ENCODE measurements around the gene TNFRSF4. TPM values are rescaled to one million over a fixed set of nuclear protein-coding genes. Genes with fewer than 3 reads are reported as not detected.

Gene TNFRSF4
- total and polyA plus RNA-seq, 8 donors: 2.0 to 4.5 (median 3.1) TPM

- H3K27ac ChIP-seq: no peak overlapping the region
- H3K36me3 ChIP-seq: no peaks in the 10 kb centered on the region
- peaks cover 0 to 17% of the 10 kb centered on the region in 2 donors for H3K9me3 ChIP-seq
- DNase-seq (peak in 1 of 4 donors; percentile 64), ATAC-seq (no peak)
- no peaks in the 10 kb centered on the region for H3K27me3 ChIP-seq
- no peak overlapping the region for H3K4me3 ChIP-seq
- TF ChIP-seq CTCF (IDR thresholded peaks at IDR 0.05): no peak
- no peaks in the 10 kb centered on the region for H3K4me1 ChIP-seq
- intact Hi-C loops (cut with DNase I): no loop called here
Measured at GRCh38 chr1:1191734-1192133, 22.2 kb downstream of the TNFRSF4 start.

- no peaks in the 10 kb centered on the region for H3K27me3 ChIP-seq
- ATAC-seq (no peak), DNase-seq (no peak)
- no peaks in the 10 kb centered on the region for H3K4me1 ChIP-seq
- peaks cover 0 to 7% of the 10 kb centered on the region in 2 donors for H3K9me3 ChIP-seq
- intact Hi-C loops (cut with DNase I): no loop called here
- H3K36me3 ChIP-seq: no peaks in the 10 kb centered on the region
- H3K4me3 ChIP-seq: no peak overlapping the region
- H3K27ac ChIP-seq: no peak overlapping the region
- TF ChIP-seq CTCF (IDR thresholded peaks at IDR 0.05): no peak
Measured at GRCh38 chr1:1189111-1189510, 24.8 kb downstream of the TNFRSF4 start.

DNA sequence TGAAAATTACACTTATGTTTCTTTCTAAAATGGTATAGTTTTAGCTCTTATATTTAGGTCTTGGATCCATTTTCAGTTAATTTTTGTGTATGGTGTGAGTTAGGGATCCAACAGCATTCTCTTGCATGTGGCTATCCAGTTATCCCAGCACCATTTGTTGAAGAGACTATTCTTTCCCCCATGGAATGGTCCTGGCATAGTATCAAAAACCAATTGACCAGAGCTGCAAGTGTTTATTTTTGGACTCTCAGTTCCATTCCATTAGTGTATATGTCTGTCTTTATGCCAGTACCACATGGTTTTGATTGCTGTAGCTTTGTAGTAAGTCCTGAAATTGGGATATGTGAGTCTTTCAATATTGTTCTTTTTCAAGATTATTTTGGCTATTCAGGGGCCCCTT, 26.0 kb downstream of the TNFRSF4 start:
- no peaks in the 10 kb centered on the region for H3K36me3 ChIP-seq
- ATAC-seq: no peak
- intact Hi-C loops (cut with DNase I): no loop called here
- no peak for DNase-seq
- H3K4me3 ChIP-seq: no peak overlapping the region
- H3K27ac ChIP-seq: no peak overlapping the region
- peaks cover 0 to under 1% of the 10 kb centered on the region in 2 donors for H3K9me3 ChIP-seq
- H3K4me1 ChIP-seq: no peaks in the 10 kb centered on the region
- no peak for TF ChIP-seq CTCF (IDR thresholded peaks at IDR 0.05)
- peaks cover 0 to 4% of the 10 kb centered on the region in 2 donors for H3K27me3 ChIP-seq

DNA sequence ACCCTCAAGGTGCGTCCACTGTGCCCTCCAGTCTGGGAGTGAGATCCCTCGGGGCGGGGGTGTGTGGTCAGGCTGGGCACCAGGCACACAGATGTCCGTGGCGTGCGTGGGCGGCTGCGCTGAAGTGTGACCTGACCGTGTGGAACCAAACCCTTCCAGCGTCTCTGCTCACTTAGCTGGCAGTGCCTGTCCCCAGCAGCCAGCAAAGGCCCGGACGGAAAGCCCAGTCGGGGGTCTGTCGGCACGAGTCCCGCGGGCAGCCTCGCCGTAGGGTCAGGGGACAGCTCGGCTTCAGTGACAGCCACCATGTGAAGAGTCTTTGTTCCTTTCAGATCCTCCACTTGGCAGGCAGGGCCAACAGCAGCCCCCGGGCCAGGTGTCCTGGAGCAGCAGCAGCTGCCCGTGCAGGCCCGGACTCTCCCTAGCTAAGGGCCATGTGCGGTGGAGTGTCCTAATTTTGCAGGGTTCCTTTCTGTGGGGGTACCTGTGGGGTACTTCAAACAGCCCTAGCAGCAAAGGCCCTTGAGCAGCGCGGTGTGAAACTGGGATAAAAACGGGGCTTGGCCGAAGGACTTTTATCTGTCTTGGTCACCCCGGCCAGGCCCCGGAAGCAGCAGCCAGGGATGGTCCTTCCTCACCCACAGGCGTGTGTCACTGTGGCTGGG, 28.7 kb downstream of the TNFRSF4 start:
- DNase-seq: peak in 1 of 4 donors; percentile 71

More for the DNA sequence above, 28.7 kb downstream of the TNFRSF4 start:
- no peak overlapping the region for H3K4me3 ChIP-seq
- no peak for TF ChIP-seq CTCF (IDR thresholded peaks at IDR 0.05)
- no peak overlapping the region for H3K27ac ChIP-seq
- H3K9me3 ChIP-seq: no peaks in the 10 kb centered on the region
- intact Hi-C loops (cut with DNase I): no loop called here
- H3K4me1 ChIP-seq: no peaks in the 10 kb centered on the region
- H3K27me3 ChIP-seq: peaks cover 0 to 13% of the 10 kb centered on the region in 2 donors
- no peak for ATAC-seq
- no peaks in the 10 kb centered on the region for H3K36me3 ChIP-seq

Data from left lung (tissue), 10 donors.